Measurements from ENCODE around the gene SH3TC1.

The SH3TC1 gene

GRCh38 chr4:8164687-8165086 lies 34.4 kb upstream of the SH3TC1 start:
- H3K4me1 ChIP-seq (ENCODE audit: control insufficient read depth, insufficient read depth, low read length), result no peaks in the 10 kb centered on the region
- no peak overlapping the region for H3K27ac ChIP-seq (ENCODE audit: low read depth, low read length)
- H3K27me3 ChIP-seq (ENCODE audit: control insufficient read depth, insufficient read depth, low read length), result peaks cover 23% of the 10 kb centered on the region
- H3K9ac ChIP-seq (ENCODE audit: low read length), result no peak overlapping the region
- no peaks in the 10 kb centered on the region for H3K36me3 ChIP-seq (ENCODE audit: control insufficient read depth, insufficient read depth, low read length)
- H3K4me3 ChIP-seq (ENCODE audit: low read depth, low read length), result no peak overlapping the region
- peaks cover 13% of the 10 kb centered on the region for H3K9me3 ChIP-seq (ENCODE audit: control insufficient read depth, insufficient read depth, low read depth, low read length)

GRCh38 chr4:8165374-8165896 lies 33.7 kb upstream of the SH3TC1 start:
- peaks cover 15% of the 10 kb centered on the region for H3K27me3 ChIP-seq (ENCODE audit: control insufficient read depth, insufficient read depth, low read length)
- no peak overlapping the region for H3K27ac ChIP-seq (ENCODE audit: low read depth, low read length)

GRCh38 chr4:8167291-8167690 lies 31.8 kb upstream of the SH3TC1 start:
- Histone ChIP-seq H3K27ac (ENCODE audit: low read depth, low read length) (no peak overlapping the region), H3K27me3 (ENCODE audit: control insufficient read depth, insufficient read depth, low read length) (peaks cover 2% of the 10 kb centered on the region; the same call in 1 of the 2 replicates), H3K4me3 (ENCODE audit: low read depth, low read length) (no peak overlapping the region), H3K9me3 (ENCODE audit: control insufficient read depth, insufficient read depth, low read depth, low read length) (peaks cover 13% of the 10 kb centered on the region), H3K4me1 (ENCODE audit: control insufficient read depth, insufficient read depth, low read length) (no peaks in the 10 kb centered on the region), H3K9ac (ENCODE audit: low read length) (no peak overlapping the region), H3K36me3 (ENCODE audit: control insufficient read depth, insufficient read depth, low read length) (no peaks in the 10 kb centered on the region)

More at GRCh38 chr4:8165374-8165896, 33.7 kb upstream of the SH3TC1 start:
- no peaks in the 10 kb centered on the region for H3K36me3 ChIP-seq (ENCODE audit: control insufficient read depth, insufficient read depth, low read length)
- H3K9ac ChIP-seq (ENCODE audit: low read length), result no peak overlapping the region
- peaks cover 13% of the 10 kb centered on the region for H3K9me3 ChIP-seq (ENCODE audit: control insufficient read depth, insufficient read depth, low read depth, low read length)
- H3K4me3 ChIP-seq (ENCODE audit: low read depth, low read length), result no peak overlapping the region
- no peaks in the 10 kb centered on the region for H3K4me1 ChIP-seq (ENCODE audit: control insufficient read depth, insufficient read depth, low read length)

- peaks cover 13% of the 10 kb centered on the region for H3K9me3 ChIP-seq (ENCODE audit: control insufficient read depth, insufficient read depth, low read depth, low read length)
- H3K27me3 ChIP-seq (ENCODE audit: control insufficient read depth, insufficient read depth, low read length), result peaks cover 2% of the 10 kb centered on the region; the same call in 1 of the 2 replicates
- H3K27ac ChIP-seq (ENCODE audit: low read depth, low read length), result no peak overlapping the region
- no peak overlapping the region for H3K9ac ChIP-seq (ENCODE audit: low read length)
- H3K4me1 ChIP-seq (ENCODE audit: control insufficient read depth, insufficient read depth, low read length), result no peaks in the 10 kb centered on the region
- H3K36me3 ChIP-seq (ENCODE audit: control insufficient read depth, insufficient read depth, low read length), result no peaks in the 10 kb centered on the region
- no peak overlapping the region for H3K4me3 ChIP-seq (ENCODE audit: low read depth, low read length)
These were observed 31.3 kb upstream of the SH3TC1 start for GRCh38 chr4:8167815-8168214.

GRCh38 chr4:8168232-8168631 lies 30.9 kb upstream of the SH3TC1 start:
- Histone ChIP-seq H3K36me3 (ENCODE audit: control insufficient read depth, insufficient read depth, low read length) (no peaks in the 10 kb centered on the region), H3K27ac (ENCODE audit: low read depth, low read length) (no peak overlapping the region), H3K27me3 (ENCODE audit: control insufficient read depth, insufficient read depth, low read length) (peaks cover 2% of the 10 kb centered on the region; the same call in 1 of the 2 replicates), H3K9me3 (ENCODE audit: control insufficient read depth, insufficient read depth, low read depth, low read length) (peaks cover 13% of the 10 kb centered on the region), H3K4me1 (ENCODE audit: control insufficient read depth, insufficient read depth, low read length) (no peaks in the 10 kb centered on the region), H3K9ac (ENCODE audit: low read length) (no peak overlapping the region), H3K4me3 (ENCODE audit: low read depth, low read length) (no peak overlapping the region)

GRCh38 chr4:8168832-8169598 lies 30.1 kb upstream of the SH3TC1 start:
- H3K9me3 ChIP-seq (ENCODE audit: control insufficient read depth, insufficient read depth, low read depth, low read length), result peaks cover 13% of the 10 kb centered on the region
- no peak overlapping the region for H3K4me3 ChIP-seq (ENCODE audit: low read depth, low read length)
- H3K4me1 ChIP-seq (ENCODE audit: control insufficient read depth, insufficient read depth, low read length), result no peaks in the 10 kb centered on the region
- H3K36me3 ChIP-seq (ENCODE audit: control insufficient read depth, insufficient read depth, low read length), result no peaks in the 10 kb centered on the region
- no peak overlapping the region for H3K27ac ChIP-seq (ENCODE audit: low read depth, low read length)
- H3K27me3 ChIP-seq (ENCODE audit: control insufficient read depth, insufficient read depth, low read length), result peaks cover 2% of the 10 kb centered on the region; the same call in 1 of the 2 replicates
- H3K9ac ChIP-seq (ENCODE audit: low read length), result no peak overlapping the region

GRCh38 chr4:8169763-8170162 lies 29.3 kb upstream of the SH3TC1 start:
- Histone ChIP-seq H3K27me3 (ENCODE audit: control insufficient read depth, insufficient read depth, low read length) (peaks cover 2% of the 10 kb centered on the region; the same call in 1 of the 2 replicates), H3K4me3 (ENCODE audit: low read depth, low read length) (no peak overlapping the region), H3K36me3 (ENCODE audit: control insufficient read depth, insufficient read depth, low read length) (no peaks in the 10 kb centered on the region), H3K9ac (ENCODE audit: low read length) (no peak overlapping the region), H3K4me1 (ENCODE audit: control insufficient read depth, insufficient read depth, low read length) (no peaks in the 10 kb centered on the region), H3K9me3 (ENCODE audit: control insufficient read depth, insufficient read depth, low read depth, low read length) (peaks cover 13% of the 10 kb centered on the region), H3K27ac (ENCODE audit: low read depth, low read length) (no peak overlapping the region)

- Histone ChIP-seq H3K9ac (ENCODE audit: low read length) (no peak overlapping the region), H3K27ac (ENCODE audit: low read depth, low read length) (no peak overlapping the region), H3K4me3 (ENCODE audit: low read depth, low read length) (no peak overlapping the region), H3K27me3 (ENCODE audit: control insufficient read depth, insufficient read depth, low read length) (peaks cover 2% of the 10 kb centered on the region; the same call in 1 of the 2 replicates), H3K36me3 (ENCODE audit: control insufficient read depth, insufficient read depth, low read length) (no peaks in the 10 kb centered on the region), H3K9me3 (ENCODE audit: control insufficient read depth, insufficient read depth, low read depth, low read length) (peaks cover 13% of the 10 kb centered on the region), H3K4me1 (ENCODE audit: control insufficient read depth, insufficient read depth, low read length) (no peaks in the 10 kb centered on the region)
These were observed 28.7 kb upstream of the SH3TC1 start for GRCh38 chr4:8170341-8170740.

- no peak overlapping the region for H3K27ac ChIP-seq (ENCODE audit: low read depth, low read length)
- no peak overlapping the region for H3K4me3 ChIP-seq (ENCODE audit: low read depth, low read length)
- H3K4me1 ChIP-seq (ENCODE audit: control insufficient read depth, insufficient read depth, low read length), result no peaks in the 10 kb centered on the region
- H3K9me3 ChIP-seq (ENCODE audit: control insufficient read depth, insufficient read depth, low read depth, low read length), result peaks cover 13% of the 10 kb centered on the region
- no peak overlapping the region for H3K9ac ChIP-seq (ENCODE audit: low read length)
- peaks cover 2% of the 10 kb centered on the region; the same call in 1 of the 2 replicates for H3K27me3 ChIP-seq (ENCODE audit: control insufficient read depth, insufficient read depth, low read length)
- H3K36me3 ChIP-seq (ENCODE audit: control insufficient read depth, insufficient read depth, low read length), result no peaks in the 10 kb centered on the region
These were observed 27.8 kb upstream of the SH3TC1 start for GRCh38 chr4:8171266-8171665.

- Histone ChIP-seq H3K9me3 (ENCODE audit: control insufficient read depth, insufficient read depth, low read depth, low read length) (peaks cover 13% of the 10 kb centered on the region), H3K9ac (ENCODE audit: low read length) (no peak overlapping the region), H3K4me3 (ENCODE audit: low read depth, low read length) (no peak overlapping the region), H3K4me1 (ENCODE audit: control insufficient read depth, insufficient read depth, low read length) (no peaks in the 10 kb centered on the region), H3K27ac (ENCODE audit: low read depth, low read length) (no peak overlapping the region), H3K36me3 (ENCODE audit: control insufficient read depth, insufficient read depth, low read length) (no peaks in the 10 kb centered on the region), H3K27me3 (ENCODE audit: control insufficient read depth, insufficient read depth, low read length) (peaks cover 2% of the 10 kb centered on the region; the same call in 1 of the 2 replicates)
These were observed 26.8 kb upstream of the SH3TC1 start for GRCh38 chr4:8171984-8172924.

All from HUES6 (cell line).